RKO (cell line): ENCODE results near the gene HSPA1B.
"Not testable (repeated sequence)": the region's sequence is repeated elsewhere in the genome, so short reads cannot be mapped to it uniquely, and the experiment has no call there.

Experiments
- DNase-seq: peaks from one replicate; pipeline ENCODE4 v3.0.0-alpha.2; 2016; ENCODE audit warnings: low spot score

Gene HSPA1B

DNA sequence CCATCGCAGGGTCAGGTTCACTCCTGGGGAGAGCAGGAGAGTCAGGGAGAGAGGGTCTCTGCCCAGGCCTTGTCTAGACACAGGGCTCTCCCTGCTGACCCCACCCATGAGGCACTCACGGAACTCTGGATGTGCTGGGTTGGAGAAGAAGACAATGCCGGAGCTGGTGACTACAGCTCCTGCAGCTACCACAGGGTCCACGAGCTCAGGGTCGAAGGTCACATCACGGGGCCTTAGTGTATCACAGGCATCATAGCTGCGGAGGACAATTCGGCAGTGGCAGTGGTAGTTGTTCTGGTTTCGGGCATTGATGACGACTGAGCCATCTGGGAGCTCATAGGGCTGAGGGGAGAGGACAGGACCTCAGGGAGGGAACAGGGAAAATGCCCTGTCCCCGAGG, 32.4 kb downstream of the HSPA1B start:
- no peak for DNase-seq

DNA sequence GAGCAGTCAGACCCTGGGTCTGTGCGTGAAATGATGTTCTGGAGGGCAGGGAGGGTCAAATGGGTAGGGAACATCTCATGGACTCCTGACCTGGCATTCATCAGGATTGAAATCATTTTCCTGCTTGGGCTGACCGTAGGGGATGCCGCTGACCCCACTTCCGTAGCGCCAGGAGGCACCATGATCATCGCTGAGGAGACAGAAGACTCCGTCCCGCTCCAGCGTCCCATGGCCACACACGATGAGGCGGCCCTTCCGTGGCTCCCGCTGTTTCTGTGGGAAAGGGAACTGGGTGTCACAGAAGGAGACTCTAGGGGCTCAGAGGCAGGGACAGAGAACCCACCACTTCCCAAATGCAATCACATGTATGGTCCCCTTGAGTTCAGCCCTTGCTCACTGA, 32.8 kb downstream of the HSPA1B start:
- no peak for DNase-seq

DNA sequence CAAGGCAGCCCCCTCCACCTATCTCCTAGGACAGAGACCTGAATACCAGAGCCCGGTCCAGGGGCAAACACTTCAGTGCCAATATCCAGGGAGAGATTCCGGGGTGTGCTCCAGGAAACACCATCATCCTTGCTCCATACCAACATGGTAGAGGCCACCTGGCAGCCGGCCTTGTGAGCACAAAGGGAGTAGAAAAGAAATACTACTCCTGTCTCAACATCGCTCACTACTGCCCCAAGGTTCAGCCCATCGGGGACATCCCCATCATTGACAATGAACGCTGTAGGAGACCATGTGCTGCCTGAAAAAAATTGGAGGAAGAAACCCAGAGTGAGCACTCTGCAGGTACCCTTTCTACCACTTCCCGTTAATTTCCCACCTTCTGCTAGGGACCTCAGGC, 33.6 kb downstream of the HSPA1B start:
- DNase-seq = no peak

DNA sequence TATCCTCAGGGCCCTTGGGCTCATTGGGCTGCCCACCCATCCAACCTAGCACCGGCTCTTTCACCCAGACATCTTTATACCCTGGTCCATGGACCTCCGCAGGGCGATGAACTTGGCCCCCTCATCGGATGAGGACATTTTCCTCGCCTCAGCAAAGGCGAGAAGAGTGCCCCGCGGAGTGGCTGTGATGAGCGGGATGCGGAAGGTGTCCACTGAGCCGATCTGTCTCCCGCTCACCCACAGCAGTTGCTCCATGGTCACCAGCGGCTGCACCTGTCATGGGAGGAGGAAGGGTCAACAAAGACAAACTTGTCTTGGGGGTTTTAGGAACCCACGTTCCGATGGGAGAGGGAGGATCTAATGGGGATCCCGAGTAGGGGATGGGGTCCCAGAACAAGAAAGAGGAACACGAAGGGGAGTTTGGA, 34.4 kb downstream of the HSPA1B start:
- no peak for DNase-seq

DNA sequence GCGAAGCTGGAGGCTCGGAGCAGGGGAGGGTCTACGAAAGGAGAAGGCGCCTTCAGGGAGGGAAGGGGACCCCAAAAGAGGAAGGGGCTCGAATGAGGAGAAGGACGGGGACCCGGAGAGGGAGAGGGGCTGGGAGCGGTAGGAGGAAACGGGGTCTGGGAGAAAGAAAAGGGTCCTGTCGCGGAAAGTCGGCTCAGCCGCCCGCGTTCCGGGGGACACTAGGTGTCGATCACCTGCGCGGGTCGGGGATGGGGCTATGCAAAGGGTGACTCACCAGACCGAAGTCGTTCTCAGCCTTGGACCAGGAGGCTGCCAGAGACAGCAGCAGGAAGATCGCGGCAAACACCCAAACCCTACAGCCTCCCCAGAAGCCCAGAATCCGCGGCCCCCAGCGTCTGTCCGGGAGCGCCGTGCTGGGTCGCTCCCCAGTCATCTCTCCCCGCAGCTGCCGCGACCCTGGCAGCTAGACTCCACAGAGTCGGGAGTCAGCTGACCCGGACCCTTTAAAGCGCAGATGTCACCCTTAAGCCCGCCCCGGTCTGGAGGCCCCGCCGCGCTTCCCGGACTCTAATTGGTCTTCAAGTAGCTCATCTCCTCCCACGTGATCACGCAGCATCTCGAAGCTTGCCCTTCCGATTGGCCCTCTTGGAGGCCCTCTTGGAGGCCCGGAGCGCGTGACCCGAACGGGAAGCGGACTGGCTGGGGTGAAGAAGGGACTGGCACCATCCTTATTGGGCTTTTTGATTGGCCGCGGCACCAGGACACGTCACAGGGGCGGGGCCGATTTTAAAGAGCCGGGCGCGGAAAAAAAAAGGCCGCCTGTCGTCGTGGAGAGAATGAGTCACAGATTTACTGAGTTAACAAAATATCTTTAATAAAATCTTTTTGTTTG, 35.1 kb downstream of the HSPA1B start, which contains the start of gene NEU1:
NEU1 (minus strand) TSS at position 478 of the 892 bp plus-strand sequence; CDS start at position 433, 45 bp downstream.
- peak; percentile 100 for DNase-seq

DNA sequence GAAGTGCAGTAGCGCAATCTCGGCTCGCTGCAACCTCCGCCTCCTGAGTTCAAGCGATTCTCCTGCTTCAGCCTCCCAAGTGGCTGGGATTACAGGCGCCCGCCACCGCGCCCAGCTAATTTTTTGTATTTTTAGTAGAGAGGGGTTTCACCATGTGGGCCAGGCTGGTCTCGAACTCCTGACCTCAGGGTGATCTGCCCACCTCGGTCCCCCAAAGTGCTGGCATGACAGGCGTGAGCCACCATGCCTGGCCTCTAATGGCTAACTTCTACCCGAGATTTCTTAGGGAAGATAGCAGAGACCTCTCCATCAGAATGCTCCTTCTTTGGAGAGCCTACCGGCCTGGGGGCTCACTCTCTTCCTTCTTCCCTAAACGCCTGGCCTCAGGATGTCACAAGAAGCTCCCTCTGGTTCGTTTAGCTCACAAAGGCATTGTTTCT, 36.6 kb downstream of the HSPA1B start:
- DNase-seq = not testable (repeated sequence)

DNA sequence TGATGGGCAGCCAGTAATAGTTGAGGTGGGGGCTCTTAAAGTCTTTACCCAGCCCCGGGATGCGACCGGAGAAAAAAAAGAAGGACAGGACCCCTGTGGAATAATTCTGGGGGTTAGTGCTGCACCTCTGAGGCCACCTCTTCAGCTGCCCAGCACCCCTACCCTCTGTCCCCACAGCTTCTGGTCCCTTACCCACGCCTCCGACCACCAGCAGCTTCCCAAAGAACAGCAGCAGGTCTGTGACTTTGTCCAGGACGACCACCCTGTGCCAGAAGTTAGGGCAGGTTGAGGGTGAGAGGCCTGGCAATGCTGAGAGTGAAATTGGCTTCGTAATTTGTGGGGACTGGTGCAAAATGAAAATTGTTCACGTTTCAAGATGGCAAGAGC, 37.3 kb downstream of the HSPA1B start:
- DNase-seq = no peak

DNA sequence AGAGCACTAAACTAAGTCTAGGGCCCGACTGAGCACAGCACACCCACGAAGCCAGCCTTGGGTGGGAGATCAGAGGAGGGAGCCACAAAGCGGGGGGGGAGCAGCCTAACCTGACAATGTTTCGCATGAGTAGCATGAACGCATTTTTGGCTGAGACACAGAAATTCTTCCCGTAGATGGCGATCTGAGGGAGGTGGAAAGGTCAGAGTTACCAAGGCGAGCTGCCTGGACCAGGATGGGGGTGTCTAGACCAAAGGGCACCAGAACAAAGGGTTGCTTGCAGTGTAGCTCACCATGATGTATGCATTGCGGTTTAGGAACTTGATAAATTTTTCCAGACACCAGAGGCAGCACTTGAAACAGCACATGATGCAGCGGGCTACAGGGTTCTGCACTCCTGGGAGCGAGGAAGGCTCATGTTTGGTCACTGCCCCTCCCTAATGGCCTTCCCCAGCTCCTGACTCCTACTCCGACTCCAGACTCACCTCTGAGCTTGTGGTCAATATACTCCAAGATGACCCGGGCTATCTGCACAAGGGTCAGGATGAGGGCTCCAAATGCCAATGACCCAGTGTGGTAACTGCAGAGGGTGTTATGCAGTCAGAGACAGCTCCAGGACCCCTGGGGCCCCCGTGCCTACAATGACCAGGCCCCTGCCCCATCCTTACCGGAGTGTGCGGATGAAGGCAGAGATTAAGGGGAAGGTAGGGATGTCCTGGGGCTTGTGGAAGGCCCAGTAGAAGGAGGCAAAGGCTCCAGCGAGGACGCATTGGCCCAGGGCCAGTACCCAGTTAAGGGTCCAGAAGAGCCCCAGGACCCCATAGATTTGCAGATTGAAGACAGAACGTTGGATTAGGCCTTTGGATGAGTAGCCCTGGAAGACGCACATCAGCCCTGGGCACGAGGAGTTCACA, 37.9 kb downstream of the HSPA1B start:
- no peak for DNase-seq

DNA sequence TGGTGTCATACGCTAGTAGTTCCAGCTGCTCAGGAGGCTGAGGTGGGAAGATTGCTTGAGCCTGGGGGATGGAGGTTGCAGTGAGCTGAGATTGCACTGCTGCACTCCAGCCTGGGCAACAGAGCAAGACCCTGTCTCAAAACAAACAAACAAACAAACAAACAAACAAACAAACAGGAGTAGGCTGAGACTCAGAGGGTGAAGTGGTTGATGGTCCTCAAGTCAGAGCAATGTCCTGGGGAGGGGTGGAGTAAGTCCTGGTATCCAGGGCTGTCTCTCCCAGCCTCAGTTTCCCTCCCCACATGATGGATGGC, 41.1 kb downstream of the HSPA1B start:
- not testable (repeated sequence) for DNase-seq

DNA sequence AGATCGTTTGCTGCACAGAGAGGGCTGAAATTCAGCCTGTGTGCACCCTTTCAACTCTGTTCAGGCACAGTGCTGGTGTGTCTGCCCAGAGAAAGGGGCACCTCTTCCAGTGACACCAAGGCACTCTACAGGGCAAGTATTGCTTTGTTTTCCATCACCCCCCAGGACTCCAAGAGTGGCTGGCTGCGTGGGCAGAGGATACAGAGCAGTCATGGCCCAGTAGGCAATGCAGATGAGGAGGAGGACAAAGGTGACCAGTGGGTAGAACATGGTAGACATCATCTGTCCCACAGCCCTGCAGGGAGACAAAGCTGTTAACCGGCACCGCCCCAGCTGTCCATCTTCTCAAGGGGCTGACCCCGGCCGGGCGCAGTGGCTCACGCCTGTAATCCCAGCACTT, 41.8 kb downstream of the HSPA1B start:
- no peak for DNase-seq

DNA sequence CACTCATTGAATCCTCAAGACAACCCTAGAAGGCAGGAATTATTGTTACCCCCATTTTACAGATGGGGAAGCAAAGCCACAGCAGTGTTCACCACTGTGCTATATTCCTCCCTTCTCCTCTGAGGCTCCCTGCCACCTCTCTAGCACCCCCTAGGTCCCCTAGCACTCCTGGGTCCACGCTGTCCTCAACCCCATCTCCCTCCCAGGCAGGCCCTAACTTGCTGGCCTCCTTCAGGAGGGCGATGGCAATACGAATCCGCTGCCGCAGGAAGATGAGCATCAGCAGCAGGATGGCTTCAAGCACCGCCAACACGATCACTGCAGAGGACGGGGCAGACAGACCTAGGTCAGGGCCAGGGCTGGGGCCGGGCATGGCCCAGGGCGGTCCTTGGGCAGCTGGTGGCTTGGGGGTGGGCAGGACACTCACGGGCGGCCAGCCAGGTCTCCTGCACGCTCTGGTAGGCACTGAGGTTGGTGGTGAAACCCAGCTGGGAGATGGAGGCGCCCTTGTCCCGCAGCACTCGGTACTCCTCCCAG, 42.9 kb downstream of the HSPA1B start:
- no peak for DNase-seq

DNA sequence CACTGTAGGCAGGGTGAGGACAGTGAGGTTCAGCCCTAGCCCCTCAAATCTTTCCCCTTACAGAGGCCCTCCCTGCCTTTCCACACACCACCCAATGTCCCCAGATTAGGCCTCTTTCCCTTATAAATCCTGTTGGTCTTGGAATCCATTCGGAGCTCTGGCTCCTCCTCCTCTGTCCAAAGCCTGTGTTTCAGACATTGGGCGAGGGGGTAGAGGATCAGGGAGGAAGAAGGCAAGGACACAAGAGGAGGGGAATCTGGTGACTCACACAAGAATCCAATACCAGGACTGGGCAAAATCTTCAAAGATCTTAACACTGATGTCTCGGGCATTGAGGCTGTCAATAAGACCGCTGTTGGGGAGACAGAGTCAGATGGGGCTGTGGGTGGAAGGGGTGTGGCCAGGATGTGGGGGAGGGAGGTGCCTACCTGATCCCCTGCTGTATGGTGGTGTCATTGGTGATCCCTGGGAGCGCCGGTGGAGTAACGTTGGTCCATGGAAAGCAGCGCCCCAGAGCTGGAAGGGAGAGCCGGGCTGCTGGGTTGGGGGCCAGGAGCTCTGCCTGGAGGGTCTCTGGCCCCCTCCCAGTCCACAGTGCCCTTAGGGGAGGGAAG, 43.6 kb downstream of the HSPA1B start:
- DNase-seq = no peak

DNA sequence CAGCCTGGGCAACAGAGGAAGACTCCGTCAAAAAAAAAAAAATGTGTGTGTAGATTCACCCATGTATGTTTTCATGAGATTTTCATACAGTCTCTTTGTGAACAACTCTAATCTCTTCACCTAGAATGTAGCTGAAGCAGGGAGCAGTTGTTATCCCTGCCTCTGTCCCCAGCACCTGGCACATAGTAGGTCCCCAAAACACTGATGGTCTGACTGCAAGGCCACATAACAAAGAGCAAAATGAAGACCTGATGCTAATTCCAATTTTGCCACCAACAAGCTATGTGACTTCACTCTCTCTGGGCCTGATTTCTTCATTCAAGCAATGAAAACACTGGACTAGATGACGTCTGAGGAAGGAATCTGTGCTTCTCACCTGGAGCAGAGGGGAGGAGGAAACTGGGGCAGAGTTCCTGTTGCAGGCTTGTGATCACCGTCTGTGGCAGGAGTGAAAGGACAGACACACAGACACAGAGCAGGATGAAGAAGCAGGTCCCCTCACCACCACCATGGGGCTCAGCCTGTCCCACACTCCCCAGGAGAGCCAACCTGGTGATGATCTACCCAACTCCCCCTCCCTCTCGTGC, 46.6 kb downstream of the HSPA1B start:
- no peak for DNase-seq

DNA sequence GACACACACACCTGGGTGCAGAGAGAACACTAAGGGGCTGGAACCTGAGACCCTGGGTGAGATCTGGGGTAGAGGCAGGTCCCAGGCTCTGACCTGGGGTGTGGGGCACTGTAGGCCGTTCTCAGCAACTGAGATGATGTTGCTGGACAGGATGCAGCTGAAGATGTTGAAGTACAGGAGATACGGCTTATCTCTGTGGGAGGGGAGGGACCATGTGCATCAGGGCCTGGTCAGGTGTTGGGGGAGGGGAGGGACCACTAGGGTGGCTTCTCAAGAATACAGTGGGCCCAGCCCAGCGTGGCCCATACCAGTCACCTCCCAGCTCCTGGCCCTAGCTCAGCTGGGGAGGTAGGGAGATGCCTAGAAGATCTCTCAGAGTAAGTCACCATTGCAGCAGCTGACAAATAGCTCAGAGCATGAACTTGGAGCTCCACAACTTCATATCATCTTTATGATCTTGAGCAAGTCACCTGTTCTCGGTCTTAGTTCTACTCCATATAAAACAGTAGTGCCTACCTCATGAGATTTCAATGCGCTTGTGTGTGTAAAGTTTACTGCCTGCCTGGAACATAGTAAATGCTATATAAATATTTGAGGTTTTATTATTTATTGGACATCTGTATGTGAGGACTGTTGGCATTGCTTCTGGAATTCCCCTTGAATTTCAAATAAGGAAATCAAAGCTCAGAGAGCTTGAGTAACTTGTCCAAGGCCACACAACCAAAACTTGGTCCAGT, 47.5 kb downstream of the HSPA1B start:
- no peak for DNase-seq

DNA sequence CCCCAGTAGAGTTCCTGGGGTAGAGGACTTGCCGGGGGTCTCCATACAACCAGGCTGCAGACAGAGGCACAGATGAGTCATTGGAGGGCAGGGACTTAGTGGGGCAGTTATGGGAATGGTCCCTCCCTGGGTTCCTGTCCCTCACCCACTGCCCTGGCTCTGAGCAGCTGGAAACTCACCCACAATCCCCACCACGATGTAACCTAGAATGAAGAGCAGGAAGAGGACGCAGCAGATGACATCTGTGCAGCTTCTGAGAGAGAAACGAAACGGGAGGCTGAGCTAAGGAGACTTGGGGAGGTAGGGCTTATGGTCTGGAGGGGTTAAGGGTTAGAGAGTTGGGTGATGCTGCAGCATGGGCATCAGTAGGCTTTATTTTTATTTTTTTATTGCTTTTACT, 48.3 kb downstream of the HSPA1B start:
- DNase-seq = no peak

DNA sequence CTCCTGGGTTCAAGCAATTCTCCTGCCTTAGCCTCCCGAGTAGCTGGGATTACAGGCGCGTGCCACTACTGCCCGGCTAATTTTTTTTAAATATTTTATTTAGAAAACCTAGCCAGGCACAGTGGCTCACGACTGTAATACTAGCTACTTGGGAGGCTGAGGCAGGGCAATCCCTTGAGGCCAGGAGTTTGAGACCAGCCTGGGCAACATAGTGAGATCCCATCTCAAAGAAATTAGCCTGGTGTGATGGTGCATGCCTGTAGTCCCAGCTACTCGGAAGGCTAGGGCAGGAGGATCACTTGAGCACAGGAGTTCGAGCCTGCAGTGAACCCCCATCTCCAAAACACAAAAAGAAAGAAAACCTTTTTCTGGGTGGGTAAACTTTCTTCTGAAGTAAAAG, 48.8 kb downstream of the HSPA1B start:
- DNase-seq = no peak

DNA sequence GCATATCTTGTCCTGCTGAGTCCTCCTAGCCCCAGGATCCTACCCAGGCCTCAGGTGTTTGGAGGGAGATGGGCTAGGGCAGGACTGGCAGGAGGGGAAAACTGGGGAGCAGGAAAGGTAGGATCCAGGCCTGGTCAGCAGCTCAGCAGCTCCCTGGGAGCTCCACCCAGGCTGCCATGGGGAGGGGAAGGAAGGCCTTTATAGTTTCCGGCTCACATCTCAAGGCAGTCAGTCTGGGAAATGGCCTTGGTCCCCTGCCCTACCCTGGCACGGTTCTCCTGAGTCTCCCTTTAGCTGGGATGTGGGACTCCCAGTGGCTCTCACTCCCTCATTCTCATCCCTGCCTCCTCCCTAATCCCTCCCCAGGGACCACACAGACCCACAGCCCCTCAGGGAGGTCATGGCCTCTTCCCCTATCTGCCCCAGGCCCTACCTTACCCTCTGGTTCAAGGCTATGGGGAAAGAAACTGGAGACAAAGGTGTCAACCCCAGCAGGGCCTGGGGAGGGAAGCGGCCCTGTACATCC, 49.6 kb downstream of the HSPA1B start:
- no peak for DNase-seq

DNA sequence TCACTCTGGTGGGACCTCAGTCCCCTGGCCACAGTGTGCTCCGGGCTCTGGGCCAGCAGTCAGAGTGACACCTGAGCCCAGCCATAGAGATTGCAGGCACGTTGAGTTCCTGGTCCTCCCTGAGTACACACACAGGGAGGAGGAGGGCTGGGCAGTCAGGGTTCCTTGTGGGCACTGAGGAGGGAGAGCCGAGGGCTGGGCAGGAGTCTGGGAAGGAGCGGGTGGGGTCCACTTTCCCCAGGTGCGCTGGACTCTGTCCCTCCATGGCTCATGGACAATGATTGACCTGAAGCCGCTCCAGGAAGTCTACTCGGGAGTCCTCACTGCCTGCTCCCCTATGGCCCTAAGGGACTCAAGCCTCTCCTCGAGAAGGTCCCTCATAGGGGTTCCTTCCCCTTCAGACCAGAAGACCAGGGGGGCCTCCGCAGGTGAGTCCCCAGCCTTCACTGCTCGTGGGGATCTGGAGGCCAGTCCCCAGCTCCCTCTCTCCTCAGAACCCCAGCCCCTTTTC, 50.2 kb downstream of the HSPA1B start:
- DNase-seq = no peak

DNA sequence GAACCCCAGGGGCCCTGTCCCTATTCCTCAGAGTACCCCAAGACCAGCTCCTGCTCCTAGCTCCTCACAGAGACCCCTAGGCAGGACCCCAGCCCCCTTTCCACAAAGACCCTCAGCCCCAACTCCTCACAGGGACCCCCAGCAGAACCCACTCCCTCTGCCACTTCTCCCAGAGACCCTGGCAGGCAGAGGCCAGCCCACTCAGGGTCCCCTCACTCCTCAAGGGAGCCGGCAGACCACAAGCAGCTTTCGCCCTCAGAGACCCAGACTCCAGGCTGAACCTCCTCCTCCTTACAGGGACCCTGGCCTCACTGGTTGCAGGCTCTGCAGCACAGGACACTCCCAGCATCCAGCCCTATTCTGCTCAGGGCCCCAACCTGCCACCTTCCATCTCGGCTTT, 50.7 kb downstream of the HSPA1B start:
- DNase-seq = no peak

DNA sequence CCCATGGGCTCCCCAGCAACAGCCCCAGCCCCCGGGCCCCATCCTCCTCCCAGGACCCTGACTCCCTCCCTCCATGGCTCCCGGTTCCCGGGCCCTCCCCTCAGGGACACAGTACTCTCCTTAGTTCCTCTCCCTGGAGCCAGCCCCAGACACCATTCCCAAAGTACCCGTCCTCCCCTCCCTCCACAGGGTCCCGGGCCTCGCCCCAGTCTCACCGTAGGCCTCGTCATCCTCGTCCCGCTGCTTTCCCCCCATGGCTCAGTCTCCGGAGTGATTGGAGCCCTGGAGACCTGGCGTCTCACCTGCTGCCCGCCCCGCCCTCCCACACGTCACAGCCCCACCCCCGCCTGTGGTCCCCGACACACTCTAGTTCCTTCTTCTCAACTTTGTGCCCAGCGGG, 51.2 kb downstream of the HSPA1B start, which contains the start of gene SLC44A4:
SLC44A4 (minus strand) TSS at position 272 of the 400 bp plus-strand sequence; CDS start at position 255, 17 bp downstream.
- DNase-seq = no peak

DNA sequence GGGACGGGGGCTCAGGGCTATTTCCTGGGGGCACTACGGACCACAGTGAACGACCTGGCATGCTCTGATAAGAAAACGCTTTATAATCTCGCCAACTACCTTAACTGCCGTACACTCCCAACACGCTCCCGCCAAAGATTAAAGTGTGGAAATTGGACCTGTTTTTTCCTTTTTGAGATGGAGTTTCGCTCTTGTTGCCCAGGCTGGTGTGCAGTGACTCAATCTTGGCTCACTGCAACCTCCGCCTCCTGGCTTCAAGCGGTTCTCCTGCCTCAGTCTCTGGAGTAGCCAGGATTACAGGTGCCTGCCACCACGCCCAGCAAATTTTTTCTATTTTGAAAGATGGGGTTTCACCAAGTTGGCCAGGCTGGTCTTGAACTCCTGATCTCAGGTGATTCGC, 51.6 kb downstream of the HSPA1B start:
- DNase-seq = no peak
